Medulla oblongata (tissue), 1 donor: ENCODE results near the gene FAM184A.
"Not testable (repeated sequence)": the region's sequence is repeated elsewhere in the genome, so short reads cannot be mapped to it uniquely, and the experiment has no call there.

Source experiments
- DNase-seq: peaks from one replicate; pipeline ENCODE4 v3.0.0-alpha.2; 2015; ENCODE audit errors: extremely low spot score

The FAM184A gene

GRCh38 chr6:119020597-119021561 lies 57.6 kb downstream of the FAM184A start:
- DNase-seq = no peak

GRCh38 chr6:119015165-119015564 lies 63.3 kb downstream of the FAM184A start:
- DNase-seq = not testable (repeated sequence)

GRCh38 chr6:119012521-119012920 lies 65.9 kb downstream of the FAM184A start:
- DNase-seq = no peak

- not testable (repeated sequence) for DNase-seq
Observed at GRCh38 chr6:119009266-119009665, 69.2 kb downstream of the FAM184A start.

- DNase-seq = no peak
Observed at GRCh38 chr6:119006974-119007373, 71.5 kb downstream of the FAM184A start.

GRCh38 chr6:119002069-119002468 lies 76.4 kb downstream of the FAM184A start:
- no peak for DNase-seq

- DNase-seq = no peak
Observed at GRCh38 chr6:118999494-119000040, 78.9 kb downstream of the FAM184A start.

GRCh38 chr6:118997426-118997825 lies 81.0 kb downstream of the FAM184A start:
- not testable (repeated sequence) for DNase-seq

- no peak for DNase-seq
Observed at GRCh38 chr6:118996289-118996820, 82.1 kb downstream of the FAM184A start.

- DNase-seq = no peak
Observed at GRCh38 chr6:118993803-118994251, 84.6 kb downstream of the FAM184A start.

- DNase-seq = no peak
Observed at GRCh38 chr6:118993358-118993757, 85.1 kb downstream of the FAM184A start.

- no peak for DNase-seq
Observed at GRCh38 chr6:118992186-118992795, 86.2 kb downstream of the FAM184A start.

- no peak for DNase-seq
Observed at GRCh38 chr6:118986312-118986711, 92.2 kb downstream of the FAM184A start.

GRCh38 chr6:118985123-118985830 lies 93.2 kb downstream of the FAM184A start:
- DNase-seq = no peak

- DNase-seq = no peak
Observed at GRCh38 chr6:118984342-118984741, 94.1 kb downstream of the FAM184A start.

GRCh38 chr6:118982575-118982911 lies 95.9 kb downstream of the FAM184A start:
- no peak for DNase-seq

- DNase-seq = no peak
Observed at GRCh38 chr6:118981884-118982574, 96.4 kb downstream of the FAM184A start.

GRCh38 chr6:118980063-118980462 lies 98.4 kb downstream of the FAM184A start:
- DNase-seq = no peak

- DNase-seq = no peak
Observed at GRCh38 chr6:118974790-118975189, 103.7 kb downstream of the FAM184A start.

GRCh38 chr6:118971682-118972081 lies 106.8 kb downstream of the FAM184A start:
- DNase-seq = no peak

GRCh38 chr6:118970866-118971265 lies 107.6 kb downstream of the FAM184A start:
- no peak for DNase-seq
